Measurements from ENCODE around the gene MYO18B.

GRCh38 chr22:26072621-26073020, 330.6 kb downstream of the MYO18B start:
- no peak for TF ChIP-seq MAX (IDR thresholded peaks at IDR 0.05)
- no peak for TF ChIP-seq POLR2AphosphoS5 (IDR thresholded peaks at IDR 0.05; ENCODE audit: low read depth, low read length)
- TF ChIP-seq CTCF (IDR thresholded peaks at IDR 0.05 in 2 of 3, conservative IDR thresholded peaks at IDR 0.05 in 1 of 3; ENCODE audit: borderline replicate concordance in 1 of 3, insufficient read depth in 1 of 3, low read depth in 2 of 3, low read length in 2 of 3), result no peak
- TF ChIP-seq YY1 (IDR thresholded peaks at IDR 0.05; ENCODE audit: extremely low read depth, insufficient replicate concordance, low read depth, low read length), result no peak
- TF ChIP-seq POLR2A (IDR thresholded peaks at IDR 0.05; ENCODE audit: borderline replicate concordance, extremely low read depth, insufficient read depth, insufficient read length), result no peak
- TF ChIP-seq SP1 (IDR thresholded peaks at IDR 0.05; ENCODE audit: low read depth), result no peak
- TF ChIP-seq, protein P1, sequence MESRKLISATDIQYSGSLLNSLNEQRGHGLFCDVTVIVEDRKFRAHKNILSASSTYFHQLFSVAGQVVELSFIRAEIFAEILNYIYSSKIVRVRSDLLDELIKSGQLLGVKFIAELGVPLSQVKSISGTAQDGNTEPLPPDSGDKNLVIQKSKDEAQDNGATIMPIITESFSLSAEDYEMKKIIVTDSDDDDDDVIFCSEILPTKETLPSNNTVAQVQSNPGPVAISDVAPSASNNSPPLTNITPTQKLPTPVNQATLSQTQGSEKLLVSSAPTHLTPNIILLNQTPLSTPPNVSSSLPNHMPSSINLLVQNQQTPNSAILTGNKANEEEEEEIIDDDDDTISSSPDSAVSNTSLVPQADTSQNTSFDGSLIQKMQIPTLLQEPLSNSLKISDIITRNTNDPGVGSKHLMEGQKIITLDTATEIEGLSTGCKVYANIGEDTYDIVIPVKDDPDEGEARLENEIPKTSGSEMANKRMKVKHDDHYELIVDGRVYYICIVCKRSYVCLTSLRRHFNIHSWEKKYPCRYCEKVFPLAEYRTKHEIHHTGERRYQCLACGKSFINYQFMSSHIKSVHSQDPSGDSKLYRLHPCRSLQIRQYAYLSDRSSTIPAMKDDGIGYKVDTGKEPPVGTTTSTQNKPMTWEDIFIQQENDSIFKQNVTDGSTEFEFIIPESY (IDR thresholded peaks at IDR 0.05; ENCODE audit: extremely low read depth, insufficient replicate concordance, low read length), result no peak
